ENCODE data around the gene DOCK2.
"Not testable (repeated sequence)": the region's sequence is repeated elsewhere in the genome, so short reads cannot be mapped to it uniquely, and the experiment has no call there.

The DOCK2 gene

GRCh38 chr5:169615561-169615960 is 21.5 kb upstream of the DOCK2 start:
- Histone ChIP-seq H3K27ac (ENCODE audit: low read length) (no peak overlapping the region), H3K9me3 (ENCODE audit: insufficient read depth, low read length, severe bottlenecking) (no peaks in the 10 kb centered on the region), H3K4me1 (ENCODE audit: insufficient read depth, low read length) (no peaks in the 10 kb centered on the region), H3K79me2 (ENCODE audit: insufficient read depth, low read length) (no peaks in the 10 kb centered on the region), H4K20me1 (ENCODE audit: insufficient read depth, low read length) (no peaks in the 10 kb centered on the region), H3K27me3 (ENCODE audit: insufficient read depth, low read length, poor library complexity) (no peaks in the 10 kb centered on the region), H3K36me3 (ENCODE audit: insufficient read depth, low read length) (no peaks in the 10 kb centered on the region), H3K4me3 (ENCODE audit: low read depth in 1 of 2, low read length in 2 of 2) (no peak overlapping the region), H3K4me2 (ENCODE audit: insufficient read depth, low read length) (no peak overlapping the region), H2AFZ (ENCODE audit: low read depth, low read length) (no peak overlapping the region), H3K9ac (ENCODE audit: low read depth, low read length) (no peak overlapping the region)
- TF ChIP-seq EZH2 (IDR thresholded peaks at IDR 0.05; ENCODE audit: borderline replicate concordance, low read depth, low read length, severe bottlenecking) = no peak
- TF ChIP-seq CTCF (IDR thresholded peaks at IDR 0.05; ENCODE audit: borderline replicate concordance, extremely low read depth, low read length, poor library complexity, severe bottlenecking) = no peak
- no peak for DNase-seq
- no peak for ATAC-seq (ENCODE audit: insufficient read depth, low read depth)

- DNase-seq; ATAC-seq (ENCODE audit: insufficient read depth, low read depth); H4K20me1 ChIP-seq (ENCODE audit: insufficient read depth, low read length); H3K36me3 ChIP-seq (ENCODE audit: insufficient read depth, low read length); H3K4me3 ChIP-seq (ENCODE audit: low read depth in 1 of 2, low read length in 2 of 2); H3K27ac ChIP-seq (ENCODE audit: low read length); H2AFZ ChIP-seq (ENCODE audit: low read depth, low read length); H3K79me2 ChIP-seq (ENCODE audit: insufficient read depth, low read length); H3K9me3 ChIP-seq (ENCODE audit: insufficient read depth, low read length, severe bottlenecking); H3K4me2 ChIP-seq (ENCODE audit: insufficient read depth, low read length); H3K27me3 ChIP-seq (ENCODE audit: insufficient read depth, low read length, poor library complexity); H3K4me1 ChIP-seq (ENCODE audit: insufficient read depth, low read length); H3K9ac ChIP-seq (ENCODE audit: low read depth, low read length): not testable (repeated sequence)
Observed at GRCh38 chr5:169624307-169624706, 12.8 kb upstream of the DOCK2 start.

GRCh38 chr5:169626779-169627178 is 10.3 kb upstream of the DOCK2 start:
- TF ChIP-seq CTCF (IDR thresholded peaks at IDR 0.05; ENCODE audit: borderline replicate concordance, extremely low read depth, low read length, poor library complexity, severe bottlenecking) (no peak), EZH2 (IDR thresholded peaks at IDR 0.05; ENCODE audit: borderline replicate concordance, low read depth, low read length, severe bottlenecking) (no peak)
- Histone ChIP-seq H3K4me1 (ENCODE audit: insufficient read depth, low read length) (no peaks in the 10 kb centered on the region), H3K9me3 (ENCODE audit: insufficient read depth, low read length, severe bottlenecking) (no peaks in the 10 kb centered on the region), H3K27me3 (ENCODE audit: insufficient read depth, low read length, poor library complexity) (no peaks in the 10 kb centered on the region), H4K20me1 (ENCODE audit: insufficient read depth, low read length) (no peaks in the 10 kb centered on the region), H3K4me3 (ENCODE audit: low read depth in 1 of 2, low read length in 2 of 2) (no peak overlapping the region), H3K27ac (ENCODE audit: low read length) (no peak overlapping the region), H3K36me3 (ENCODE audit: insufficient read depth, low read length) (no peaks in the 10 kb centered on the region), H3K9ac (ENCODE audit: low read depth, low read length) (no peak overlapping the region), H3K79me2 (ENCODE audit: insufficient read depth, low read length) (no peaks in the 10 kb centered on the region), H3K4me2 (ENCODE audit: insufficient read depth, low read length) (no peak overlapping the region), H2AFZ (ENCODE audit: low read depth, low read length) (no peak overlapping the region)
- no peak for DNase-seq
- ATAC-seq (ENCODE audit: insufficient read depth, low read depth) = no peak

- Histone ChIP-seq H4K20me1 (ENCODE audit: insufficient read depth, low read length) (no peaks in the 10 kb centered on the region), H3K4me2 (ENCODE audit: insufficient read depth, low read length) (no peak overlapping the region), H3K9ac (ENCODE audit: low read depth, low read length) (no peak overlapping the region), H3K4me1 (ENCODE audit: insufficient read depth, low read length) (no peaks in the 10 kb centered on the region), H2AFZ (ENCODE audit: low read depth, low read length) (no peak overlapping the region), H3K4me3 (ENCODE audit: low read depth in 1 of 2, low read length in 2 of 2) (no peak overlapping the region), H3K9me3 (ENCODE audit: insufficient read depth, low read length, severe bottlenecking) (no peaks in the 10 kb centered on the region), H3K36me3 (ENCODE audit: insufficient read depth, low read length) (no peaks in the 10 kb centered on the region), H3K79me2 (ENCODE audit: insufficient read depth, low read length) (no peaks in the 10 kb centered on the region), H3K27ac (ENCODE audit: low read length) (no peak overlapping the region), H3K27me3 (ENCODE audit: insufficient read depth, low read length, poor library complexity) (no peaks in the 10 kb centered on the region)
- TF ChIP-seq CTCF (IDR thresholded peaks at IDR 0.05; ENCODE audit: borderline replicate concordance, extremely low read depth, low read length, poor library complexity, severe bottlenecking) (no peak), EZH2 (IDR thresholded peaks at IDR 0.05; ENCODE audit: borderline replicate concordance, low read depth, low read length, severe bottlenecking) (no peak)
- DNase-seq (no peak), ATAC-seq (ENCODE audit: insufficient read depth, low read depth) (no peak)
Observed at GRCh38 chr5:169627551-169627950, 9.5 kb upstream of the DOCK2 start.
